Adrenal gland (tissue), 12 donors: ENCODE results near the gene FGGY. TPM values are rescaled to one million over a fixed set of nuclear protein-coding genes. Genes with fewer than 3 reads are reported as not detected.
"Not testable (repeated sequence)": the region's sequence is repeated elsewhere in the genome, so short reads cannot be mapped to it uniquely, and the experiment has no call there.

Source experiments
- DNase-seq, 7 donors: peaks; one replicate each; pipeline ENCODE4 v3.0.0-alpha.2; 2019 to 2020
- H3K27ac ChIP-seq, 5 donors: fragments of 200-600 bp; sonication (generic) in 4 of 5; 1 replicate in 3 of 5; 2 replicates in 2 of 5; pipeline versions ENCODE4 v1.5.1 to v1.8.0; 2016 to 2020; ENCODE audit warnings: mild to moderate bottlenecking in 1 of 5
- H3K27me3 ChIP-seq: fragments of 200-600 bp; 2 replicates; pipeline ENCODE4 v1.8.0; 2021
- H3K36me3 ChIP-seq, 2 donors: fragments of 200-600 bp; replicated peaks in 1 of 2; 1 replicate in 1 of 2; 2 replicates in 1 of 2; pipeline versions ENCODE4 v1.5.1 to v1.8.0; 2018 to 2022
- H3K4me1 ChIP-seq, 2 donors: fragments of 200-600 bp; replicated peaks in 1 of 2; 1 replicate in 1 of 2; 2 replicates in 1 of 2; pipeline versions ENCODE4 v1.5.1 to v1.8.0; 2018 to 2021
- H3K4me3 ChIP-seq, 4 donors: fragments of 200-600 bp; sonication (generic) in 3 of 4; one replicate each; pipeline ENCODE4 v1.5.1; 2016 to 2018
- H3K9me3 ChIP-seq, 3 donors: fragments of 200-600 bp; sonication (generic) in 1 of 3; replicated peaks in 1 of 3; 1 replicate in 2 of 3; 2 replicates in 1 of 3; pipeline versions ENCODE4 v1.5.1 to v1.8.0; 2016 to 2021
- POLR2A ChIP-seq, 2 donors: fragments of 450-650 bp; IDR thresholded peaks; one replicate each; pipeline ENCODE4 v1.6.1; 2017; ENCODE audit warnings: antibody characterized with exemption in 2 of 2, mild to moderate bottlenecking in 2 of 2, moderate library complexity in 1 of 2
- WGBS, 4 donors: extraction: QIAGEN DNeasy Blood & Tissue Kit in 2 of 4; methylation state at CpG; one replicate each; pipeline versions ENCODE4 v1.1.5 to v1.1.7; 2013 to 2017; 5-methylcytosine and 5-hydroxymethylcytosine counted together
- intact Hi-C, 2 donors: fragments of 100-400 bp; cut with DNase I; formaldehyde crosslinking; loops; one replicate each; pipeline versions ENCODE4 v1.14.1 to v1.15.0; 2022 to 2023
- polyA plus RNA-seq, 3 donors: library from polyadenylated mRNA; stranded (reverse); fragments of 200-250 nt in 2 of 3; fragments of 350-450 nt in 1 of 3; fragmentation: Illumina TruSeq in 1 of 3; extraction: RNeasy Lipid Tissue Mini Kit (QIAGEN cat#74804) in 1 of 3; gene quantifications; one replicate each; pipeline ENCODE4 v1.2.3, GENCODE V29; 2013 to 2014
- total RNA-seq, 9 donors: library from RNA; depleted of rRNA in 4 of 9; stranded (reverse); fragments of >200 nt in 4 of 9; fragments of 120-200 nt in 1 of 9; fragmentation: NEBNext Ultra II Directional in 1 of 9; extraction: Animal tissue kit (Norgen Biotek cat#: 25700) in 1 of 9; gene quantifications; one replicate each; pipeline versions ENCODE4 v1.1.0 to v1.2.4, GENCODE V29; 2013 to 2023
- TF ChIP-seq, protein P1 (sequence below), 6 experiments: fragments of 450-650 bp in 4 of 6; fragments of 200-600 bp in 2 of 6; sonication (generic) in 1 of 6; IDR thresholded peaks; 1 replicate in 5 of 6; 2 replicates in 1 of 6; pipeline versions ENCODE4 v1.5.1 to v1.8.0; 2016 to 2021; ENCODE audit warnings: antibody characterized with exemption in 6 of 6, mild to moderate bottlenecking in 2 of 6, moderate library complexity in 1 of 6
- donor health status: healthy with polysubstance abuse.
- donor health status: Bipolar disorder and iron deficiency.
- donor health status: DM: yes; HTN: yes; CAD: no.
- donor health status: DM: no; HTN: no; CAD: no.
- donor health status: DM: no; HTN: no; CAD: no.
- donor health status: DM: yes; HTN: yes; CAD: no.

FGGY gene
- total and polyA plus RNA-seq, 12 donors: 7.4 to 75.5 (median 35.0) TPM

- Histone ChIP-seq H3K4me1 (no peaks in the 10 kb centered on the region), H3K4me3 (no peak overlapping the region), H3K9me3 (no peaks in the 10 kb centered on the region), H3K27ac (no peak overlapping the region), H3K36me3 (no peaks in the 10 kb centered on the region), H3K27me3 (no peaks in the 10 kb centered on the region)
- WGBS, 4 donors: 72 to 79% (median 76%) methylated on average over 2 of the region's 2 CpGs
- TF ChIP-seq, protein P1, sequence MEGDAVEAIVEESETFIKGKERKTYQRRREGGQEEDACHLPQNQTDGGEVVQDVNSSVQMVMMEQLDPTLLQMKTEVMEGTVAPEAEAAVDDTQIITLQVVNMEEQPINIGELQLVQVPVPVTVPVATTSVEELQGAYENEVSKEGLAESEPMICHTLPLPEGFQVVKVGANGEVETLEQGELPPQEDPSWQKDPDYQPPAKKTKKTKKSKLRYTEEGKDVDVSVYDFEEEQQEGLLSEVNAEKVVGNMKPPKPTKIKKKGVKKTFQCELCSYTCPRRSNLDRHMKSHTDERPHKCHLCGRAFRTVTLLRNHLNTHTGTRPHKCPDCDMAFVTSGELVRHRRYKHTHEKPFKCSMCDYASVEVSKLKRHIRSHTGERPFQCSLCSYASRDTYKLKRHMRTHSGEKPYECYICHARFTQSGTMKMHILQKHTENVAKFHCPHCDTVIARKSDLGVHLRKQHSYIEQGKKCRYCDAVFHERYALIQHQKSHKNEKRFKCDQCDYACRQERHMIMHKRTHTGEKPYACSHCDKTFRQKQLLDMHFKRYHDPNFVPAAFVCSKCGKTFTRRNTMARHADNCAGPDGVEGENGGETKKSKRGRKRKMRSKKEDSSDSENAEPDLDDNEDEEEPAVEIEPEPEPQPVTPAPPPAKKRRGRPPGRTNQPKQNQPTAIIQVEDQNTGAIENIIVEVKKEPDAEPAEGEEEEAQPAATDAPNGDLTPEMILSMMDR (IDR thresholded peaks at IDR 0.05): no peak
- TF ChIP-seq POLR2A (IDR thresholded peaks at IDR 0.05): no peak
- intact Hi-C loops: no loop called here
- no peak for DNase-seq
These were observed 160.9 kb downstream of the FGGY start for GRCh38 chr1:59457786-59458185.

DNA sequence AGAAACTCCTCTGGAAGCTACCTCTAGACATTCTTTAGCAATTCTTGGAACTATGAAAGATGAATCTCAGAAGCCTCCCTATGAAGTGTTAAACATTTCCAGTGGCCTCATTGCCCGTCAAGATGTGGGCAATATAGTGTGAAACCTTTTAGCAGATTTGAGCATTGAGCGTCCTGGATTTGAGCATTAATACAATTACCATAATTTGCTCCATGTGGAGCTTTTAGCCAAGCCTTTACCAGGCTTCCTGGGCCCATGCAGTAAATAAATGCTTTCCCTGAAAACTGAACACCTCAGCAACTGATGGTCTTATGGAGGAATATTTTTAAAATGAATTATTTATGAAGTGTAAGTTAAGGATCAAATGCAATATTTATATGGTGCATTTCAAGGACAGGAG is 162.0 kb downstream of the FGGY start:
- no peaks in the 10 kb centered on the region for H3K9me3 ChIP-seq
- H3K4me1 ChIP-seq: no peaks in the 10 kb centered on the region
- H3K36me3 ChIP-seq: no peaks in the 10 kb centered on the region
- 83 to 96% (median 93%) methylated on average over 2 of the region's 2 CpGs for WGBS, 4 donors
- H3K4me3 ChIP-seq: no peak overlapping the region
- intact Hi-C loops: no loop called here
- H3K27ac ChIP-seq: no peak overlapping the region
- no peak for TF ChIP-seq POLR2A (IDR thresholded peaks at IDR 0.05)
- TF ChIP-seq, protein P1 (IDR thresholded peaks at IDR 0.05): no peak
- no peak for DNase-seq
- H3K27me3 ChIP-seq: no peaks in the 10 kb centered on the region

- H3K27me3 ChIP-seq, H3K36me3 ChIP-seq, H3K4me3 ChIP-seq, H3K4me1 ChIP-seq, H3K9me3 ChIP-seq, H3K27ac ChIP-seq, DNase-seq, intact Hi-C loops: not testable (repeated sequence)
- WGBS, 4 donors: 89 to 100% (median 94%) methylated on average over 2 of the region's 2 CpGs
These were observed 166.0 kb downstream of the FGGY start for GRCh38 chr1:59462942-59463341.

DNA sequence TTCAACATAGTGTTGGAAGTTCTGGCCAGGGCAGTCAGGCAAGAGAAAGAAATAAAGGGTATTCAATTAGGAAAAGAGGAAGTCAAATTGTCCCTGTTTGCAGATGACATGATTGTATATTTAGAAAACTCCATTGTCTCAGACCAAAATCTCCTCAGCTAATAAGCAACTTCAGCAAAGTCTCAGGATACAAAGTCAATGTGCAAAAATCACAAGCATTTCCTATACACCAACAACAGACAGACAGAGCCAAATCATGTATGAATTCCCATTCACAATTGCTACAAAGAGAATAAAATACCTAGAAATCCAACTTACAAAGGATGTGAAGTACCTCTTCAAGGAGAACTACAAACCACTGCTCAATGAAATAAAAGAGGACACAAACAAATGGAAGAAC is 168.6 kb downstream of the FGGY start:
- H3K4me1 ChIP-seq, intact Hi-C loops, DNase-seq, H3K27ac ChIP-seq, H3K9me3 ChIP-seq, H3K4me3 ChIP-seq, H3K36me3 ChIP-seq, H3K27me3 ChIP-seq: not testable (repeated sequence)

GRCh38 chr1:59468828-59469428 is 172.0 kb downstream of the FGGY start:
- no peak for DNase-seq
- Histone ChIP-seq H3K27me3 (no peaks in the 10 kb centered on the region), H3K4me3 (no peak overlapping the region), H3K36me3 (no peaks in the 10 kb centered on the region), H3K9me3 (no peaks in the 10 kb centered on the region), H3K27ac (no peak overlapping the region), H3K4me1 (no peaks in the 10 kb centered on the region)
- whole genome bisulfite sequencing, 4 donors: 100% methylated on average over 1 of the region's 1 CpG
- TF ChIP-seq, protein P1 (IDR thresholded peaks at IDR 0.05): no peak
- TF ChIP-seq POLR2A (IDR thresholded peaks at IDR 0.05): no peak
- intact Hi-C loops: no loop called here

DNA sequence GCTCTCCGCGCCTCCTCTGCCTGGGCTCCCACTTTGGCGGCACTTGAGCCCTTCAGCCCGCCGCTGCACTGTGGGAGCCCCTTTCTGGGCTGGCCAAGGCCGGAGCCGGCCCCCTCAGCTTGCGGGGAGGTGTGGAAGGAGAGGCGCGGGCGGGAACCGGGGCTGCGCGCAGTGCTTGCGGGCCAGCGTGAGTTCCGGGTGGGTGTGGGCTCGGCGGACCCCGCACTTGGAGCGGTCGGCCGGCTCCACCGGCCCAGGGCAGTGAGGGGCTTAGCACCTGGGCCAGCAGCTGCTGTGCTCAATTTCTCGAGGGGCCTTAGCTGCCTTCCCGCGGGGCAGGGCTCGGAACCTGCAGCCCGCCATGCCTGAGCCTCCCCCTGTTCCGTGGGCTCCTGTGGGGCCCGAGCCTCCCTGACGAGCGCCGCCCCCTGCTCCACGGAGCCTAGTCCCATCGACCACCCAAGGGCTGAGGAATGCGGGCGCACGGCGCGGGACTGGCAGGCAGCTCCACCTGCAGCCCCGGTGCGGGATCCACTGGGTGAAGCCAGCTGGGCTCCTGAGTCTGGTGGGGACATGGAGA is 175.2 kb downstream of the FGGY start:
- 92 to 97% (median 96%) methylated on average over 6 to 43 of the region's 43 CpGs for WGBS, 4 donors
- H3K27ac ChIP-seq, intact Hi-C loops, H3K4me3 ChIP-seq, DNase-seq, H3K36me3 ChIP-seq, H3K27me3 ChIP-seq, H3K9me3 ChIP-seq, H3K4me1 ChIP-seq: not testable (repeated sequence)
